Adrenal gland (tissue), 5 donors: ENCODE results near the gene OR2L8.

Experiments
- POLR2A ChIP-seq, 2 donors: fragments of 450-650 bp; IDR thresholded peaks; one replicate each; pipeline ENCODE4 v1.6.1; 2017; ENCODE audit warnings: antibody characterized with exemption in 2 of 2, mild to moderate bottlenecking in 2 of 2, moderate library complexity in 1 of 2
- TF ChIP-seq, protein P1 (sequence below), 6 experiments: fragments of 450-650 bp in 4 of 6; fragments of 200-600 bp in 2 of 6; sonication (generic) in 1 of 6; IDR thresholded peaks; 1 replicate in 5 of 6; 2 replicates in 1 of 6; pipeline versions ENCODE4 v1.5.1 to v1.8.0; 2016 to 2021; ENCODE audit warnings: antibody characterized with exemption in 6 of 6, mild to moderate bottlenecking in 2 of 6, moderate library complexity in 1 of 6
- donor health status: DM: no; HTN: no; CAD: no.

DNA sequence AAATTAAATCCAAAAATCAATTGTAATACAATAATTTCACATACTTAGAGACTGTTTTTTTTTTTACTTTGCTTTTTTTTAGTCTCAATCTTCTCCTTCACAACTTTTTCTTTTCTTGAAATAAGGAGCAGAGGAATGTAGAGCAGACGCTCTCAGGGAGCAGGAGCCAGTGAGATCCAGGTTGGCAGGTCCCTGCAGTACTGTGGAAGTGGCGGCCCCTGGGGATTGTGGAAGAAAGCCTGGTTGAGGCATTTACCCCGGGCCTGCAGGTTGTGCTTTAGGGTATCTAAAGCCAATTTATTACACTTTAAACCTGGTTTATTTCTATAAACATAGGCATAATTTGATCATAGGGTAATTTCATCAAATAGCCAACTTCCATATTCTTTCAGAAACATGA is 24.7 kb upstream of the OR2L8 start:
- TF ChIP-seq, protein P1, sequence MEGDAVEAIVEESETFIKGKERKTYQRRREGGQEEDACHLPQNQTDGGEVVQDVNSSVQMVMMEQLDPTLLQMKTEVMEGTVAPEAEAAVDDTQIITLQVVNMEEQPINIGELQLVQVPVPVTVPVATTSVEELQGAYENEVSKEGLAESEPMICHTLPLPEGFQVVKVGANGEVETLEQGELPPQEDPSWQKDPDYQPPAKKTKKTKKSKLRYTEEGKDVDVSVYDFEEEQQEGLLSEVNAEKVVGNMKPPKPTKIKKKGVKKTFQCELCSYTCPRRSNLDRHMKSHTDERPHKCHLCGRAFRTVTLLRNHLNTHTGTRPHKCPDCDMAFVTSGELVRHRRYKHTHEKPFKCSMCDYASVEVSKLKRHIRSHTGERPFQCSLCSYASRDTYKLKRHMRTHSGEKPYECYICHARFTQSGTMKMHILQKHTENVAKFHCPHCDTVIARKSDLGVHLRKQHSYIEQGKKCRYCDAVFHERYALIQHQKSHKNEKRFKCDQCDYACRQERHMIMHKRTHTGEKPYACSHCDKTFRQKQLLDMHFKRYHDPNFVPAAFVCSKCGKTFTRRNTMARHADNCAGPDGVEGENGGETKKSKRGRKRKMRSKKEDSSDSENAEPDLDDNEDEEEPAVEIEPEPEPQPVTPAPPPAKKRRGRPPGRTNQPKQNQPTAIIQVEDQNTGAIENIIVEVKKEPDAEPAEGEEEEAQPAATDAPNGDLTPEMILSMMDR (IDR thresholded peaks at IDR 0.05) = no peak
- no peak for TF ChIP-seq POLR2A (IDR thresholded peaks at IDR 0.05)
